Muscle layer of duodenum (tissue), 2 donors: ENCODE results near the gene GRAMD1B.

Source experiments
- H3K27ac ChIP-seq: one replicate; pipeline ENCODE4 v1.7.0; 2013; ENCODE audit warnings: mild to moderate bottlenecking, low read length
- H3K27me3 ChIP-seq: one replicate; pipeline ENCODE4 v1.7.0; 2013; ENCODE audit warnings: low read depth, mild to moderate bottlenecking, control low read depth, low read length
- H3K36me3 ChIP-seq, 2 donors: one replicate each; pipeline ENCODE4 v1.7.0; 2013; ENCODE audit warnings: low read length in 2 of 2, control low read depth in 1 of 2, mild to moderate bottlenecking in 1 of 2; ENCODE audit not compliant: insufficient read depth in 2 of 2, control insufficient read depth in 1 of 2
- H3K4me1 ChIP-seq, 2 donors: one replicate each; pipeline ENCODE4 v1.7.0; 2013; ENCODE audit warnings: low read length in 2 of 2, mild to moderate bottlenecking in 2 of 2, control low read depth in 1 of 2, moderate library complexity in 1 of 2; ENCODE audit not compliant: insufficient read depth in 2 of 2, control insufficient read depth in 1 of 2
- H3K4me3 ChIP-seq, 2 donors: one replicate each; pipeline ENCODE4 v1.7.0; 2013; ENCODE audit warnings: low read length in 2 of 2, low read depth in 1 of 2, mild to moderate bottlenecking in 1 of 2
- H3K9me3 ChIP-seq, 2 donors: one replicate each; pipeline ENCODE4 v1.7.0; 2013; ENCODE audit warnings: low read length in 2 of 2, control low read depth in 1 of 2, mild to moderate bottlenecking in 1 of 2; ENCODE audit not compliant: control insufficient read depth in 1 of 2
- donor health status: healthy.

The GRAMD1B gene

GRCh38 chr11:123603666-123604065 lies 173.6 kb downstream of the GRAMD1B start:
- Histone ChIP-seq H3K4me3 (no peak overlapping the region), H3K4me1 (no peaks in the 10 kb centered on the region), H3K36me3 (peaks cover 19 to 34% of the 10 kb centered on the region in 2 donors), H3K27ac (no peak overlapping the region), H3K9me3 (no peaks in the 10 kb centered on the region), H3K27me3 (no peaks in the 10 kb centered on the region)

DNA sequence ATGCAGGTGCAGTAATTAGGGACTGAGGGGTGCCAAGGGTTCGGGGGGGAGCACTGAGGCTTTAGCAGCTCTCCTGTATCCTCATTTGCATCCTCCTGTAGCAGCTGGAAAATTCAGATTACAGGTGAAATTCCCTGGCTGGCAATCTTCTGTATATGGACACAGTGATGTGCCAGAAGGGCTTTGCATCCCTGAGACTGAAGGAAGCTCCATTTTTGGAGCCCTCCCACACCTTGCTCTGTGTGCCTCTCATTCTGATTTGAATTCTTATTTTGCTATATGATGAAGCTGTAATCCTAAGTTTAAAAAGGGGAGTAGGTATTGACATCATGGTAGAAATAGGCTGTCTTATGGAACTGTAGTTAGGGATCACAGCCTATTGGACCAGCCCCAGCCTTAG lies 177.7 kb downstream of the GRAMD1B start:
- no peak overlapping the region for H3K4me3 ChIP-seq
- peaks cover 24 to 37% of the 10 kb centered on the region in 2 donors for H3K36me3 ChIP-seq
- H3K27ac ChIP-seq = no peak overlapping the region
- no peaks in the 10 kb centered on the region for H3K27me3 ChIP-seq
- no peaks in the 10 kb centered on the region for H3K9me3 ChIP-seq
- H3K4me1 ChIP-seq = no peaks in the 10 kb centered on the region

- Histone ChIP-seq H3K4me3 (no peak overlapping the region), H3K27me3 (no peaks in the 10 kb centered on the region), H3K36me3 (peaks cover 22 to 41% of the 10 kb centered on the region in 2 donors), H3K4me1 (no peaks in the 10 kb centered on the region), H3K9me3 (no peaks in the 10 kb centered on the region), H3K27ac (no peak overlapping the region)
Observed at GRCh38 chr11:123608371-123608770, 178.3 kb downstream of the GRAMD1B start.

- Histone ChIP-seq H3K9me3 (no peaks in the 10 kb centered on the region), H3K4me1 (no peaks in the 10 kb centered on the region), H3K4me3 (no peak overlapping the region), H3K36me3 (peaks cover 16 to 43% of the 10 kb centered on the region in 2 donors), H3K27me3 (no peaks in the 10 kb centered on the region), H3K27ac (no peak overlapping the region)
Observed at GRCh38 chr11:123608945-123609344, 178.9 kb downstream of the GRAMD1B start.

DNA sequence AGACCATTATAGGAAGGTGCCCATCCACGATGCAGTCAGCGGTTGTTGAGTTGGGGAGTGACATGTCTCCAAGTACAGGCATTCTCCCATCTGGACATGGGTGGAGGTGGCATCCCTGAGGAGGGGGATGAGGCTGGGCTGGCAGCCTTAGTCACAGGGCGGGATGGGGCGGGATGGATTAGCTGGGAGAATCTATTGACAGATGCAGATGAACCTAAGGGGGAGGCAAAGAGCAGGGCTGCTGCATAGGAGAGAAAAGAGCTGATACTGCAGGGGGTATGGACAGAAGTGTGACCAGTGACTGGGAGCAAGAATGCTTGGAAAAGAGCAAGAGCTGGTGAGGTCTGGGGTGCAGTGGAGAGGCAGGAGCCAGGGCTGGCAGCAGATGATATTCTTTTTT lies 181.6 kb downstream of the GRAMD1B start:
- H3K27ac ChIP-seq = no peak overlapping the region
- H3K4me1 ChIP-seq = peaks cover 0 to 6% of the 10 kb centered on the region in 2 donors
- peaks cover 11 to 41% of the 10 kb centered on the region in 2 donors for H3K36me3 ChIP-seq
- no peak overlapping the region for H3K4me3 ChIP-seq
- no peaks in the 10 kb centered on the region for H3K9me3 ChIP-seq
- no peaks in the 10 kb centered on the region for H3K27me3 ChIP-seq

- H3K27ac ChIP-seq = no peak overlapping the region
Observed at GRCh38 chr11:123616505-123617198, 186.6 kb downstream of the GRAMD1B start.

DNA sequence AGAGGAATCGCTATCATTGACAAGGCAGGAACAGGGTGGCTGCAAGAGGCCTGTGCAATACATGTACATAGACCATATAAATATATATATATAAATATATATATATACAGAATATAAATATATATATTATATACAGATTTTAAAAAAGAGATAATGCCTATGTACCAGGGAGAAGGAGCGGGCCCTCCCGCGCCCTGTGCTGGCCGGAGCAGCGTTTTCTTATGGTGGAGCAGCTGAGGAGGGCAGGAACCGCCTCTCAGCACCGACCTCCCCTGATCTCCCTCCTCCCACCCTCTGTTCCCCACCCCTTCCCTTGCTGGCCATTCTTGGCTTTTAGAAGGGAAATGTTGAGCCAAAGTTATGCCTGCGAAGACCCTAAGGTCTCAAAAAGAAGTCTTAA lies 192.5 kb downstream of the GRAMD1B start:
- Histone ChIP-seq H3K27ac (no peak overlapping the region), H3K9me3 (no peaks in the 10 kb centered on the region), H3K27me3 (no peaks in the 10 kb centered on the region), H3K4me1 (no peaks in the 10 kb centered on the region), H3K36me3 (peaks cover 12 to 19% of the 10 kb centered on the region in 2 donors), H3K4me3 (no peak overlapping the region)

More at GRCh38 chr11:123616505-123617198, 186.6 kb downstream of the GRAMD1B start:
- Histone ChIP-seq H3K27me3 (no peaks in the 10 kb centered on the region), H3K36me3 (peaks cover 12 to 23% of the 10 kb centered on the region in 2 donors), H3K9me3 (no peaks in the 10 kb centered on the region), H3K4me1 (peaks cover 0 to 6% of the 10 kb centered on the region in 2 donors), H3K4me3 (no peak overlapping the region)

DNA sequence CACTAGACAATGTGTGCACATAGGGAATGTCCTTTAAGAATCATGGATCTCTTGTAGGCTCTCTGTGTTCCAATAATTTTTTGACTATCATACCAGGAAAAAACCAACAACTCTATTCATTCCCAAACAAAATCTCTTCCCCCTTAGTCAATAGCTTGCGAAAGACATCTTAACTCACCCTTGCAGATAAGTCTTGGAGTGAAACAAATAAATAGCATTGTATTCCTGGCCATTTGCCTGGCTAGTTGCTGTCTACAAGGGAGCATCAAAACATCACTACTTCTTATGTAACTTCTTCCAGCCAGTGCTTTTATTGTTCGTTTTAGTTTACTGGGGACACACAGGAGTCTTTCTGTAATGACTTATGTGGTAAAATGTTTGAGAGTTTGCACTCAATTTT lies 194.9 kb downstream of the GRAMD1B start:
- no peaks in the 10 kb centered on the region for H3K4me1 ChIP-seq
- no peaks in the 10 kb centered on the region for H3K9me3 ChIP-seq
- H3K27me3 ChIP-seq = no peaks in the 10 kb centered on the region
- H3K27ac ChIP-seq = no peak overlapping the region
- no peak overlapping the region for H3K4me3 ChIP-seq
- peaks cover 0 to 10% of the 10 kb centered on the region in 2 donors for H3K36me3 ChIP-seq

DNA sequence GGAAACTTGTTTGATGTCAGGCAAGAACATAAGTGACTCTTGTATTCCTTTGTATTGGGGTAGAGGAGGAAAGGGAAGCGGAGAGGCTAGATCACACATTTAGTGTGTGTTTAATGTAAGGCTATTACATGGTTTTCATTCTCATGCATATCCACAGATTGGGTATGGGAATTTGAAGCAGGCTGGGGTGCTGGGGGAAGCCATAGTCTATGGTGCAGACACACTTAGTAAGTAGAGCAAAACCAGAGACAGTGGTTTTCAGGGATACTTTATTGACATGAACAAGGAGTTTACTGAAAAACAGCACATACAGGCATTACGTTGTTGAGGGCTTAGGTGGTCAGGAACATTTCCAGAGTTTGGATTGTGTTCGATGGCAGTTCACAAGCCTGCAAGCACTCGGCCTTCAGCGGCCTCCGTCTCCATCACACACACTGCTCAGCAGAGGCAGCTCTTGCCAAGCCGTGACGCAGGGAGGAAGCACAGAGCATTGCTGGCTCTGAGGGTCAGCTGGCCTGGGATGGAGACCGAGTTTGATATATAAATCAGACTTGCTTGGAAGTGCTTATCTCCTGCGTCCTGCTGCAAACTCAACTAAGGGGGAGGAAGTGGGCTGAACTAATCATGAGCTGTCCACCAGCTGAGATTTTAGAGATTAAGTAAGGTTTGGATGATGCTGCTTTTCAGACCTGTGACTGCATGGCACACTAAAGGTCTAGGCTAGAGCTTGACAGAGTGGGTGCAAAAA lies 199.0 kb downstream of the GRAMD1B start:
- Histone ChIP-seq H3K4me3 (no peak overlapping the region), H3K36me3 (no peaks in the 10 kb centered on the region), H3K27me3 (no peaks in the 10 kb centered on the region), H3K9me3 (no peaks in the 10 kb centered on the region), H3K4me1 (no peaks in the 10 kb centered on the region), H3K27ac (no peak overlapping the region)

GRCh38 chr11:123630126-123630608 lies 200.1 kb downstream of the GRAMD1B start:
- no peaks in the 10 kb centered on the region for H3K9me3 ChIP-seq
- no peaks in the 10 kb centered on the region for H3K36me3 ChIP-seq
- H3K4me3 ChIP-seq = no peak overlapping the region
- H3K27ac ChIP-seq = no peak overlapping the region
- H3K27me3 ChIP-seq = no peaks in the 10 kb centered on the region
- H3K4me1 ChIP-seq = no peaks in the 10 kb centered on the region

- Histone ChIP-seq H3K9me3 (no peaks in the 10 kb centered on the region), H3K36me3 (no peaks in the 10 kb centered on the region), H3K27me3 (no peaks in the 10 kb centered on the region), H3K27ac (no peak overlapping the region), H3K4me1 (no peaks in the 10 kb centered on the region), H3K4me3 (no peak overlapping the region)
Observed at GRCh38 chr11:123640029-123640428, 210.0 kb downstream of the GRAMD1B start.
